ENCODE data around the gene CYFIP1. TPM values are rescaled to one million over a fixed set of nuclear protein-coding genes. Genes with fewer than 3 reads are reported as not detected.
A peak's percentile ranks its signal among the peaks of the same experiment; 100 is the strongest.
"Not testable (repeated sequence)": the region's sequence is repeated elsewhere in the genome, so short reads cannot be mapped to it uniquely, and the experiment has no call there.

Gene CYFIP1
- total RNA-seq, 1 donor from 2014 or later, result 94.7 TPM

- TF ChIP-seq, protein P1, sequence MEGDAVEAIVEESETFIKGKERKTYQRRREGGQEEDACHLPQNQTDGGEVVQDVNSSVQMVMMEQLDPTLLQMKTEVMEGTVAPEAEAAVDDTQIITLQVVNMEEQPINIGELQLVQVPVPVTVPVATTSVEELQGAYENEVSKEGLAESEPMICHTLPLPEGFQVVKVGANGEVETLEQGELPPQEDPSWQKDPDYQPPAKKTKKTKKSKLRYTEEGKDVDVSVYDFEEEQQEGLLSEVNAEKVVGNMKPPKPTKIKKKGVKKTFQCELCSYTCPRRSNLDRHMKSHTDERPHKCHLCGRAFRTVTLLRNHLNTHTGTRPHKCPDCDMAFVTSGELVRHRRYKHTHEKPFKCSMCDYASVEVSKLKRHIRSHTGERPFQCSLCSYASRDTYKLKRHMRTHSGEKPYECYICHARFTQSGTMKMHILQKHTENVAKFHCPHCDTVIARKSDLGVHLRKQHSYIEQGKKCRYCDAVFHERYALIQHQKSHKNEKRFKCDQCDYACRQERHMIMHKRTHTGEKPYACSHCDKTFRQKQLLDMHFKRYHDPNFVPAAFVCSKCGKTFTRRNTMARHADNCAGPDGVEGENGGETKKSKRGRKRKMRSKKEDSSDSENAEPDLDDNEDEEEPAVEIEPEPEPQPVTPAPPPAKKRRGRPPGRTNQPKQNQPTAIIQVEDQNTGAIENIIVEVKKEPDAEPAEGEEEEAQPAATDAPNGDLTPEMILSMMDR (IDR thresholded peaks at IDR 0.05), result no peak
- no peaks in the 10 kb centered on the region for H3K4me1 ChIP-seq
- no peaks in the 10 kb centered on the region for H3K9me3 ChIP-seq
- H3K27me3 ChIP-seq, result no peaks in the 10 kb centered on the region
- no peak for DNase-seq (ENCODE audit: low spot score in 2 of 2)
- no peak overlapping the region for H3K27ac ChIP-seq
- intact Hi-C loops (cut with DNase I), result no loop called here
- H3K36me3 ChIP-seq, result peaks cover 2 to 3% of the 10 kb centered on the region in 2 donors
- H3K4me3 ChIP-seq, result no peak overlapping the region
These were observed 8.6 kb upstream of the CYFIP1 start for GRCh38 chr15:22988811-22989210.

- H3K4me3 ChIP-seq; H3K4me1 ChIP-seq; H3K36me3 ChIP-seq; H3K27ac ChIP-seq; DNase-seq (ENCODE audit: low spot score in 2 of 2); H3K27me3 ChIP-seq; H3K9me3 ChIP-seq: not testable (repeated sequence)
- intact Hi-C loops (cut with DNase I), result loop anchor here (2.0 to 5.0 kb wide), 3 partner anchors 19 to 51 kb away; no protein-coding TSS in a partner anchor
These were observed 1.8 kb upstream of the CYFIP1 start for GRCh38 chr15:22981931-22982330.

DNA sequence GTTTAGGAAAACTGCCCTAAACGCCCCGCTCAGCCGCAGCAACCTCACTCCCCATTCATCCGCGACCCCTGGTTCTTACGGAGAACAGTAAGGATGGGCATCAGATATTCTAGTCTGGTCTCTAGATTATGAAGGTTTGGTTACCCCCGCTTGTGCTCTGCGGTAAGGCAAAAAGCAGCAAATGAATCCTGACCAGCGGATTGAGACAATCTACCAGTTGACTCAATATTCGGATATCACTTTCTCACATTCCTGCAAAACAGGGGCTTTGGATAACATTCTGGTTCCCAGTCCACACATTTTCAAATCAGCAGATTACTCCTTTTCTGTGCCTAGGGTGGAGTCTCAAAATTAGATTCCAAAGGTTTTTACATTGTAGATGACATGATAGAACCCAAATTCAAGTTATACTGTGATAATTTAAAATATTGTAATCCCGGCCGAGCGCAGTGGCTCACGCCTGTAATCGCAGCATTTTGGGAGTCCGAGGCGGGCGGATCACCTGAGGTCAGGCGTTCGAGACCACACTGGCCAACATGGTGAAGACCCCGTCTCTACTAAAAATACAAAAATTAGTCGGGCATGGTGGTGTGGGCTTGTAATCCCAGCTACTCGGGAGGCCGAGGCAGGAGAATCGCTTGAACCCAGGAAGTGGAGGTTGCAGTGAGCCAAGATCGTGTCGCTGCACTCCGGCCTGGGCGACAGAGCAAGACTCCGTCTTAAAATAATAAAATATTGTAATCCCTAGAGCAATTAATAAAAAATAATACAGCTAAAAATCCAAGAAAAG, 1.1 kb upstream of the CYFIP1 start:
- Histone ChIP-seq H3K4me1 (no peaks in the 10 kb centered on the region), H3K9me3 (no peaks in the 10 kb centered on the region), H3K27me3 (no peaks in the 10 kb centered on the region), H3K27ac (peak overlapping the region; percentile 79 to 87), H3K4me3 (peak overlapping the region; percentile 89 to 93), H3K36me3 (no peaks in the 10 kb centered on the region)
- intact Hi-C loops (cut with DNase I), result loop anchor here (2.0 to 5.0 kb wide), 3 partner anchors 18 to 50 kb away; no protein-coding TSS in a partner anchor
- TF ChIP-seq, protein P1 (IDR thresholded peaks at IDR 0.05), result no peak
- DNase-seq (ENCODE audit: low spot score in 2 of 2), result no peak

DNA sequence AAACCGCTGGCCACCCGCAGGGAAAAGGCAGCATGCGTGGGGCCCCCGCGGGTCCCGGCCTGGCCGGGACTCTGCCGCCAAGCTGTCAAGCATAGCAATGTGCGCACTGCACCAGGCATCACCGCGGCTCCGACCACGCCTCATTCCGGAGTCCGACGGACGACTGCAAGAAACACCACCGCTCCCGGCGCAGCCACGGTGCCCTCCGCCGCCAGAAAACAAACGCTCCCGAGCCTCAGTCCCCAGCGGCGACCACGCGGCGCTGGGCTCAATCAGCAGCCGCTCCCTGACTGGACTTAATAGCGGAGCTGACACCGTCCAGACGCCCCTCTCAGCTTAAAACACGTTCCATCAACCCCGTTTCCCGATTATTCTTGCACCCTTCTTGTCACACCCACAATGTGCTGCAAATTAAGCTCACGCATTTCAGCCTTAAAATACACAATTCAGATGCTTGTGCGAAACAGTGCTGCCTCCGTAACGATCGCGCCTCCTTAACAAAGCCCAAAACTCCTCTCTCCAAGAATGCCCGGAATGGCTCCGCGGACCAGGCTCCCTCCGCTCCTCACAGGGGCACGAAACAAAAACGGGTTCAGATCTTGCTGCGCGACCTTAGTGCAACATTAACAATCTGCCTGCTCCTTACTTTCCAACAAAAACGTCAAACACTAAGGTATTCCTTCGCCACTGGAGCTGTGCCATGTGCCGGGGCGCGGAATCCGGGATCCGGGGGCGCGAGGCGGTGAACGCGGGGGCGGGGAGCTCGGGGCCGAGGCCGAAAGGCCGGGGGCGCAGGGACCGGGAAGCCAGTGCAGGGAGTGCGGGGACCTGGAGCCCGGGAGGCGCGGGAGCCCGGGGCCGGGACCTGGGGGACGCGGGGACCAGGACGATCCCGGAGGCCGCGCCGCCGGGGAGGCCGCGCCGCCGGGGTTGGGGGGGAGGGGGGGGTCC, 655 bp downstream of the CYFIP1 start:
- Histone ChIP-seq H3K27me3 (no peaks in the 10 kb centered on the region), H3K9me3 (no peaks in the 10 kb centered on the region), H3K36me3 (no peaks in the 10 kb centered on the region), H3K27ac (peak overlapping the region; percentile 79 to 87), H3K4me1 (no peaks in the 10 kb centered on the region), H3K4me3 (peak overlapping the region; percentile 89 to 93)
- TF ChIP-seq, protein P1 (IDR thresholded peaks at IDR 0.05), result no peak
- DNase-seq (ENCODE audit: low spot score in 2 of 2), result peak in 1 of 2 donors; percentile 79
- intact Hi-C loops (cut with DNase I), result loop anchor here (1.0 to 5.0 kb wide), 5 partner anchors 17 to 141 kb away; partner anchors contain the start of genes NIPA2 and TUBGCP5

DNA sequence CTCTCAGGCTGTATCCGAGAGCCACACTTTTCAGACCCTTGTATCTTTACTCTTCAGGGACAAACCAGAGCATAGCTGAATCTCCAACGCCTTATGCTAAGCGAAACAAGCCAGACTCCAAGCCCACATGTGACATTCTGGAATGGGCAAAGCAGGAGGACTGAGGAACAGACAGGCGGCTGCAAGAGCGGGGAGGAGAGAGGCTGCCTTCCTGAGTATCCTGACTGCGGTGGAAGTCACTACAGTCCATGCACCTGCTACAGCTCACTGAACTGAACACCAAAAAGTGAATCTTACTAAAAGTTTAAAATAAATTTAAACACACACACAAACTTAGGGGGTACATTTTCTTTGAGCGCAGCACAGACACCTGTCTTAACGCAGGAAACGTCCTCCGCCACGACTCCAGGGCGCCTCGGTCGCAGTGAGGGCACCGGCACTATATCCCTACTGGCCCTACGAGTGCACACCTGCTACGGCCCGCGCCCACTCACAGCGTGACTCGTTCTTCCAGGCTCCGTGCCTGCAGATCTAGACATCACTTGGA, 1.4 kb downstream of the CYFIP1 start:
- Histone ChIP-seq H3K27ac (peak overlapping the region; percentile 79 to 87), H3K4me3 (peak overlapping the region; percentile 89 to 93), H3K36me3 (no peaks in the 10 kb centered on the region), H3K9me3 (no peaks in the 10 kb centered on the region), H3K27me3 (no peaks in the 10 kb centered on the region), H3K4me1 (no peaks in the 10 kb centered on the region)
- TF ChIP-seq, protein P1 (IDR thresholded peaks at IDR 0.05), result no peak
- intact Hi-C loops (cut with DNase I), result no loop called here
- DNase-seq (ENCODE audit: low spot score in 2 of 2), result peak in 1 of 2 donors; percentile 31

All from ascending aorta (tissue), 2 donors.